ENCODE measurements around the gene ORC4.
A peak's percentile ranks its signal among the peaks of the same experiment; 100 is the strongest.

ORC4 gene

DNA sequence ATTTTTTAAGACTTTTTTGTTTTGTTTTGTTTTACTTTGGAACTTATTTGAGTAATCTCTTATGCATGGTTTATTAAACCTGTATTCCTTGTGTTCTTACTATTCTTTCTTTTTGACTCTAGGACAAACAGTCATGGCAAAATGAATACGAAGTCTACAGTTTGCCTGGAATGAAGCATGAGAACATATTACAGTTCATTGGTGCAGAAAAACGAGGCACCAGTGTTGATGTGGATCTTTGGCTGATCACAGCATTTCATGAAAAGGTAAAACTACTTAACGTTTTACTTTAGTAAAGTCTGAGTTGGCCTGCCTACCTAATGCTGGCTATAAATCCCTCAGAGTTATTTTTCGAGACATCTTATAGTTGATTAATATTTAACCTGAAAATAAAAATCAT lies 103.4 kb downstream of the ORC4 start:
- H3K4me1 Mint-ChIP-seq, result peaks cover 12% of the 10 kb centered on the region

GRCh38 chr2:147916723-147917122 lies 103.8 kb downstream of the ORC4 start:
- H3K36me3 Mint-ChIP-seq (ENCODE audit: low read depth), result peaks cover 31% of the 10 kb centered on the region
- H3K4me3 Mint-ChIP-seq, result no peak overlapping the region
- H3K27ac Mint-ChIP-seq, result no peak overlapping the region
- peaks cover 12% of the 10 kb centered on the region for H3K4me1 Mint-ChIP-seq
- DNase-seq, result no peak
- no peaks in the 10 kb centered on the region for H3K27me3 Mint-ChIP-seq (ENCODE audit: low read depth, poor library complexity)
- no peaks in the 10 kb centered on the region for H3K9me3 Mint-ChIP-seq
- TF ChIP-seq CTCF (IDR thresholded peaks at IDR 0.05), result no peak

More for the DNA sequence above, 103.4 kb downstream of the ORC4 start:
- Mint-ChIP-seq H3K9me3 (no peaks in the 10 kb centered on the region), H3K36me3 (ENCODE audit: low read depth) (peaks cover 31% of the 10 kb centered on the region), H3K4me3 (no peak overlapping the region), H3K27me3 (ENCODE audit: low read depth, poor library complexity) (no peaks in the 10 kb centered on the region), H3K27ac (no peak overlapping the region)
- TF ChIP-seq CTCF (IDR thresholded peaks at IDR 0.05), result no peak
- no peak for DNase-seq

- Mint-ChIP-seq H3K27ac (no peak overlapping the region), H3K4me3 (no peak overlapping the region), H3K27me3 (ENCODE audit: low read depth, poor library complexity) (no peaks in the 10 kb centered on the region), H3K36me3 (ENCODE audit: low read depth) (peaks cover 26% of the 10 kb centered on the region), H3K4me1 (peaks cover 12% of the 10 kb centered on the region), H3K9me3 (no peaks in the 10 kb centered on the region)
- no peak for TF ChIP-seq CTCF (IDR thresholded peaks at IDR 0.05)
- DNase-seq, result no peak
These were observed 104.5 kb downstream of the ORC4 start for GRCh38 chr2:147916067-147916466.

DNA sequence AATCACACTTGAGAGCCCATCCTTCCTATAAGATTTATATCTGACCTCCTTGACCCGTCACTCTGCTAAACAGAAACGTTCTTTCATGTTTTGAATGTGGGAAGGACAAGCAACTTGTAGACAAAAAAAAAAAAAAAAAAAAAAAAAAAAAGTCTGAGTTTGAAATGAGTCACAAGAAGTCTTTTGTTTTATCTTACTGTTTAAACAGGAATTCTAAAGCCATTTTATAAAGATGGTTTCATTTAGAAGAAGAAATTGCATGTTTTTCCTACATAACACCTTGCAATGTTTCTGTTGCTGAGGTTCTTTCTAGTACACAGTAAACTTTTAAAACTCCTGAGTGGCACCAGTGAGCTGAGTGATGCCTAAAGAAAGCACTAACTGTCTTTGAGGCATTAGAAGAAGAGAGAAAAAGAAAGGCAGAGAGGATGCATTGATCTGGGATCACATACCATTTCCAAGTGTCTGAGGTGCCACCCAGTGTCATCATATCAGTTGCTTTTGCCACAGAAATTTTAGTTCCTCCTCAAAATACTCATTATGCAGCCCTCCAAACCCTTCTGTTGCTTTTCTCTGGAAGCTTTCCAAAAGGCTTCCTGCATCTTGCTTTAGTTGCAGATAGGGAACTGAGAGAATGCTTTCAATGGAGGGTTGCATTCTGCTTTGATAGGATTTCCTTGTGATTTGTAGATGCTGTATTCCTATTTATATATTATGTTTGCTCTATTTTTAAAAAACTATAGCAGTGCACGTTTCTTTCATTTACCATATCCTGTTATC lies 106.6 kb downstream of the ORC4 start:
- peaks cover 12% of the 10 kb centered on the region for H3K4me1 Mint-ChIP-seq
- no peaks in the 10 kb centered on the region for H3K9me3 Mint-ChIP-seq
- peaks cover 7% of the 10 kb centered on the region for H3K36me3 Mint-ChIP-seq (ENCODE audit: low read depth)
- no peak for DNase-seq
- no peaks in the 10 kb centered on the region for H3K27me3 Mint-ChIP-seq (ENCODE audit: low read depth, poor library complexity)
- peak overlapping the region; percentile 80 for H3K27ac Mint-ChIP-seq
- H3K4me3 Mint-ChIP-seq, result no peak overlapping the region
- no peak for TF ChIP-seq CTCF (IDR thresholded peaks at IDR 0.05)

DNA sequence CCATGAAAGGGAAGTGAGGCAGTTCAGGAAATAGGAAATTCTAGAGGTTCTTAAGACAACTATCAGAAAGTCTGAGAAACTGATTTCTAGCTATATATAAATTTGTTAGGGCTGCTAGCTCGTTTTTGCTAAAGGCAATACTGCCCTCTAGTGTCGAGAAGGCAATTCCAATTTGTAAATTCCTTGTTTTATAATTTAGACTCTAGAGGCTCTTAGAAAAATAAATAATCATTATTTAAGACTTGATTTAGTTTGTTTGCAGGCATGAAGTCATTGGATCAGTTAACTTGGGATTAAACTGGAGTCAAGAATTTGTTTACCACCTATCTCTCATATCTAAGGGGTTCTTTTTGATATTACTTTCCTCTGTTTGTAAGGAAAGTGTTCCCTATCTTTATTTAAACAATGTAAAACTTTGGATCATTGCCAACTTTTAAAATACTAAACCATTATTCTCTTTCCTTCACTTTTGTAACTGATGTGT lies 109.5 kb downstream of the ORC4 start:
- H3K9me3 Mint-ChIP-seq, result peaks cover 7% of the 10 kb centered on the region
- H3K27ac Mint-ChIP-seq, result no peak overlapping the region
- DNase-seq, result peak; percentile 25
- H3K4me3 Mint-ChIP-seq, result no peak overlapping the region
- H3K4me1 Mint-ChIP-seq, result peaks cover 12% of the 10 kb centered on the region
- peaks cover 18% of the 10 kb centered on the region for H3K36me3 Mint-ChIP-seq (ENCODE audit: low read depth)
- peak; percentile 83 for TF ChIP-seq CTCF (IDR thresholded peaks at IDR 0.05)
- H3K27me3 Mint-ChIP-seq (ENCODE audit: low read depth, poor library complexity), result no peaks in the 10 kb centered on the region

- H3K27ac Mint-ChIP-seq, result no peak overlapping the region
- peaks cover 26% of the 10 kb centered on the region for H3K36me3 Mint-ChIP-seq (ENCODE audit: low read depth)
- no peak overlapping the region for H3K4me3 Mint-ChIP-seq
- peaks cover 12% of the 10 kb centered on the region for H3K4me1 Mint-ChIP-seq
- no peaks in the 10 kb centered on the region for H3K27me3 Mint-ChIP-seq (ENCODE audit: low read depth, poor library complexity)
- no peak for DNase-seq
- no peak for TF ChIP-seq CTCF (IDR thresholded peaks at IDR 0.05)
- peaks cover 7% of the 10 kb centered on the region for H3K9me3 Mint-ChIP-seq
These were observed 111.4 kb downstream of the ORC4 start for GRCh38 chr2:147909178-147909577.

Measured in nephron progenitor cell (in vitro differentiated cells).